ENCODE results near the gene TMPRSS2. TPM values are rescaled to one million over a fixed set of nuclear protein-coding genes. Genes with fewer than 3 reads are reported as not detected.
A peak's percentile ranks its signal among the peaks of the same experiment; 100 is the strongest.

TMPRSS2 gene
- total RNA-seq, 1 experiment from 2014 or later, result 1.1 TPM

DNA sequence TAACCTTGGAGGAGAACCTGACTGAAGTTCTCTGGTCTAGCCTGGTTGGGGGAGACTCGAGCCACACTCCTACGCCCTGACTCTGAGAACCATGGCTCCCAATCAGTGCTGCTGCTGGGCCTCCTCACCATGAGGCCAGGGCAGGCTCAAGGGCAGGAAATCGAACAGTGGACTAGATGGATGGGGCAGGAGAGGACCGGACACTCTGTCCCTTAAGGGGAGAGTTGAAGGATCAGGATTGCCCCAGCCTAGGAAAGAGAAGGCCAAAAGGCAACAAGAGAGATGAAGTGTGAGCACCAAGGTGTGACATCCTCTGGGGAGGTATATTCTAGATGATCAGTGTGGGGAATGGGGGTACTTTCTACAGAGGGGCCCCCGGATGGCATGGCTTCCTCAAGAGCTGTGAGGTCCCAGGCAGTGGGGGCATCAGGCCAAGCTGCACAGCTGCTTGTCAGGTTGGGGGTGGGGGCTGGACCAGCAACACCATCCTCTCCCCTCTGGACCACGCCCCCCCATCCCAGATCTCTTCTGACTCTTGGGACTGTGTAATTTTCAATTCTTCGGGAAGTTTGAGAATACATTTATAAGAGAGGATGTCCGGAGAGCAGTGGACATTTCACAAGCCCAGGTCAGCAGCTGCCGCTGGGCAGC is 47.9 kb downstream of the TMPRSS2 start:
- Histone ChIP-seq H3K4me2 (ENCODE audit: low read length) (no peak overlapping the region), H3K4me3 (replicated peaks in 1 of 2; ENCODE audit: low read depth in 1 of 2, low read length in 2 of 2) (no peak overlapping the region), H4K20me1 (ENCODE audit: insufficient read depth) (no peaks in the 10 kb centered on the region), H3K79me2 (ENCODE audit: insufficient read depth, low read length) (no peaks in the 10 kb centered on the region), H2AFZ (ENCODE audit: low read depth, low read length, poor library complexity, severe bottlenecking) (no peak overlapping the region), H3K4me1 (ENCODE audit: control insufficient read depth in 1 of 2, insufficient read depth in 2 of 2, low read length in 2 of 2) (no peaks in the 10 kb centered on the region), H3K36me3 (ENCODE audit: control insufficient read depth in 1 of 2, insufficient read depth in 2 of 2, low read length in 2 of 2) (no peaks in the 10 kb centered on the region), H3K9me2 (ENCODE audit: insufficient read depth) (no peaks in the 10 kb centered on the region), H3K9me3 (ENCODE audit: control insufficient read depth in 1 of 2, insufficient read depth in 1 of 2, low read depth in 1 of 2, low read length in 2 of 2) (no peaks in the 10 kb centered on the region), H3K9ac (ENCODE audit: low read length) (no peak overlapping the region), H3K27me3 (ENCODE audit: insufficient read depth, low read length) (no peaks in the 10 kb centered on the region), H3K27ac (ENCODE audit: low read depth, low read length) (no peak overlapping the region)
- RAD21 ChIA-PET (ENCODE audit: low non-redundant PET in 1 of 2, low total read pairs in 2 of 2, uncharacterized antibody in 2 of 2, unreplicated experiment in 2 of 2), result interaction anchor here (1.0 to 1.2 kb wide), 2 partner anchors 176 to 177 kb away, joined by 4 to 9 read pairs; no protein-coding TSS in a partner anchor
- peak; percentile 19; the same call in 1 of the 2 replicates for ATAC-seq
- no TSS peak for BruUV-seq (replicated peaks)
- CTCF ChIA-PET, result interaction anchor here (0.7 to 2.5 kb wide), 5 partner anchors 23 to 1316 kb away, joined by 3 to 55 read pairs (median 3); no protein-coding TSS in a partner anchor
- TF ChIP-seq JUND (IDR thresholded peaks at IDR 0.05) (no peak), CBX3 (IDR thresholded peaks at IDR 0.05; ENCODE audit: low read depth) (no peak), EGR1 (IDR thresholded peaks at IDR 0.05; ENCODE audit: low read depth) (no peak), SP1 (IDR thresholded peaks at IDR 0.05; ENCODE audit: low read depth) (no peak), TCF7L2 (IDR thresholded peaks at IDR 0.05; ENCODE audit: borderline replicate concordance, extremely low read depth, insufficient read depth, insufficient read length) (no peak), ZFX (IDR thresholded peaks at IDR 0.05) (no peak), POLR2A (IDR thresholded peaks at IDR 0.05; ENCODE audit: borderline replicate concordance, extremely low read depth, insufficient read depth, insufficient read length) (no peak), FOSL1 (IDR thresholded peaks at IDR 0.05; ENCODE audit: low read depth) (no peak), ZNF274 (IDR thresholded peaks at IDR 0.05; ENCODE audit: low read depth, low read length) (no peak), EZH2 (IDR thresholded peaks at IDR 0.05) (no peak), RAD21 (IDR thresholded peaks at IDR 0.05; ENCODE audit: low read depth) (no peak), SRF (IDR thresholded peaks at IDR 0.05; ENCODE audit: low read depth) (no peak), EZH2phosphoT487 (IDR thresholded peaks at IDR 0.05; ENCODE audit: borderline replicate concordance) (no peak), SIN3A (IDR thresholded peaks at IDR 0.05; ENCODE audit: low read depth) (no peak)
- TF ChIP-seq, protein P1, sequence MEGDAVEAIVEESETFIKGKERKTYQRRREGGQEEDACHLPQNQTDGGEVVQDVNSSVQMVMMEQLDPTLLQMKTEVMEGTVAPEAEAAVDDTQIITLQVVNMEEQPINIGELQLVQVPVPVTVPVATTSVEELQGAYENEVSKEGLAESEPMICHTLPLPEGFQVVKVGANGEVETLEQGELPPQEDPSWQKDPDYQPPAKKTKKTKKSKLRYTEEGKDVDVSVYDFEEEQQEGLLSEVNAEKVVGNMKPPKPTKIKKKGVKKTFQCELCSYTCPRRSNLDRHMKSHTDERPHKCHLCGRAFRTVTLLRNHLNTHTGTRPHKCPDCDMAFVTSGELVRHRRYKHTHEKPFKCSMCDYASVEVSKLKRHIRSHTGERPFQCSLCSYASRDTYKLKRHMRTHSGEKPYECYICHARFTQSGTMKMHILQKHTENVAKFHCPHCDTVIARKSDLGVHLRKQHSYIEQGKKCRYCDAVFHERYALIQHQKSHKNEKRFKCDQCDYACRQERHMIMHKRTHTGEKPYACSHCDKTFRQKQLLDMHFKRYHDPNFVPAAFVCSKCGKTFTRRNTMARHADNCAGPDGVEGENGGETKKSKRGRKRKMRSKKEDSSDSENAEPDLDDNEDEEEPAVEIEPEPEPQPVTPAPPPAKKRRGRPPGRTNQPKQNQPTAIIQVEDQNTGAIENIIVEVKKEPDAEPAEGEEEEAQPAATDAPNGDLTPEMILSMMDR (IDR thresholded peaks at IDR 0.05 in 2 of 3, conservative IDR thresholded peaks at IDR 0.05 in 1 of 3; ENCODE audit: borderline replicate concordance in 1 of 3, insufficient read depth in 1 of 3, low read depth in 2 of 3, low read length in 2 of 3), result no peak
- TF ChIP-seq, protein P2, sequence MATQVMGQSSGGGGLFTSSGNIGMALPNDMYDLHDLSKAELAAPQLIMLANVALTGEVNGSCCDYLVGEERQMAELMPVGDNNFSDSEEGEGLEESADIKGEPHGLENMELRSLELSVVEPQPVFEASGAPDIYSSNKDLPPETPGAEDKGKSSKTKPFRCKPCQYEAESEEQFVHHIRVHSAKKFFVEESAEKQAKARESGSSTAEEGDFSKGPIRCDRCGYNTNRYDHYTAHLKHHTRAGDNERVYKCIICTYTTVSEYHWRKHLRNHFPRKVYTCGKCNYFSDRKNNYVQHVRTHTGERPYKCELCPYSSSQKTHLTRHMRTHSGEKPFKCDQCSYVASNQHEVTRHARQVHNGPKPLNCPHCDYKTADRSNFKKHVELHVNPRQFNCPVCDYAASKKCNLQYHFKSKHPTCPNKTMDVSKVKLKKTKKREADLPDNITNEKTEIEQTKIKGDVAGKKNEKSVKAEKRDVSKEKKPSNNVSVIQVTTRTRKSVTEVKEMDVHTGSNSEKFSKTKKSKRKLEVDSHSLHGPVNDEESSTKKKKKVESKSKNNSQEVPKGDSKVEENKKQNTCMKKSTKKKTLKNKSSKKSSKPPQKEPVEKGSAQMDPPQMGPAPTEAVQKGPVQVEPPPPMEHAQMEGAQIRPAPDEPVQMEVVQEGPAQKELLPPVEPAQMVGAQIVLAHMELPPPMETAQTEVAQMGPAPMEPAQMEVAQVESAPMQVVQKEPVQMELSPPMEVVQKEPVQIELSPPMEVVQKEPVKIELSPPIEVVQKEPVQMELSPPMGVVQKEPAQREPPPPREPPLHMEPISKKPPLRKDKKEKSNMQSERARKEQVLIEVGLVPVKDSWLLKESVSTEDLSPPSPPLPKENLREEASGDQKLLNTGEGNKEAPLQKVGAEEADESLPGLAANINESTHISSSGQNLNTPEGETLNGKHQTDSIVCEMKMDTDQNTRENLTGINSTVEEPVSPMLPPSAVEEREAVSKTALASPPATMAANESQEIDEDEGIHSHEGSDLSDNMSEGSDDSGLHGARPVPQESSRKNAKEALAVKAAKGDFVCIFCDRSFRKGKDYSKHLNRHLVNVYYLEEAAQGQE (IDR thresholded peaks at IDR 0.05; ENCODE audit: low read depth), result no peak
- TF ChIP-seq, protein P3, sequence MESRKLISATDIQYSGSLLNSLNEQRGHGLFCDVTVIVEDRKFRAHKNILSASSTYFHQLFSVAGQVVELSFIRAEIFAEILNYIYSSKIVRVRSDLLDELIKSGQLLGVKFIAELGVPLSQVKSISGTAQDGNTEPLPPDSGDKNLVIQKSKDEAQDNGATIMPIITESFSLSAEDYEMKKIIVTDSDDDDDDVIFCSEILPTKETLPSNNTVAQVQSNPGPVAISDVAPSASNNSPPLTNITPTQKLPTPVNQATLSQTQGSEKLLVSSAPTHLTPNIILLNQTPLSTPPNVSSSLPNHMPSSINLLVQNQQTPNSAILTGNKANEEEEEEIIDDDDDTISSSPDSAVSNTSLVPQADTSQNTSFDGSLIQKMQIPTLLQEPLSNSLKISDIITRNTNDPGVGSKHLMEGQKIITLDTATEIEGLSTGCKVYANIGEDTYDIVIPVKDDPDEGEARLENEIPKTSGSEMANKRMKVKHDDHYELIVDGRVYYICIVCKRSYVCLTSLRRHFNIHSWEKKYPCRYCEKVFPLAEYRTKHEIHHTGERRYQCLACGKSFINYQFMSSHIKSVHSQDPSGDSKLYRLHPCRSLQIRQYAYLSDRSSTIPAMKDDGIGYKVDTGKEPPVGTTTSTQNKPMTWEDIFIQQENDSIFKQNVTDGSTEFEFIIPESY (IDR thresholded peaks at IDR 0.05; ENCODE audit: extremely low read depth, insufficient replicate concordance, low read length), result no peak
- TF ChIP-seq, protein P4, sequence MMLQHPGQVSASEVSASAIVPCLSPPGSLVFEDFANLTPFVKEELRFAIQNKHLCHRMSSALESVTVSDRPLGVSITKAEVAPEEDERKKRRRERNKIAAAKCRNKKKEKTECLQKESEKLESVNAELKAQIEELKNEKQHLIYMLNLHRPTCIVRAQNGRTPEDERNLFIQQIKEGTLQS (IDR thresholded peaks at IDR 0.05), result no peak
- TF ChIP-seq, protein P5, sequence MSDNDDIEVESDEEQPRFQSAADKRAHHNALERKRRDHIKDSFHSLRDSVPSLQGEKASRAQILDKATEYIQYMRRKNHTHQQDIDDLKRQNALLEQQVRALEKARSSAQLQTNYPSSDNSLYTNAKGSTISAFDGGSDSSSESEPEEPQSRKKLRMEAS (IDR thresholded peaks at IDR 0.05), result no peak
- intact Hi-C loops (cut with micrococcal nuclease), result loop anchor here (1.0 to 2.0 kb wide), 2 partner anchors 177 to 339 kb away; no protein-coding TSS in a partner anchor
- POLR2A ChIA-PET, result interaction anchor here (1.5 kb wide), 1 partner anchor 177 kb away, joined by 3 read pairs; no protein-coding TSS in a partner anchor
- DNase-seq (ENCODE audit: low read depth, low spot score), result no peak

Measured in HCT116 (cell line).